Vagina (tissue), 2 donors: ENCODE measurements around the gene ADGRL3. TPM values are rescaled to one million over a fixed set of nuclear protein-coding genes. Genes with fewer than 3 reads are reported as not detected.

ENCODE experiments used
- DNase-seq, 2 donors: peaks; one replicate each; pipeline ENCODE4 v3.0.0-alpha.2; 2017; ENCODE audit errors: extremely low spot score in 2 of 2
- H3K27ac ChIP-seq: fragments of 200-600 bp; sonication (generic); one replicate; pipeline ENCODE4 v1.5.1; 2019
- H3K27me3 ChIP-seq: fragments of 200-600 bp; sonication (generic); one replicate; pipeline ENCODE4 v1.5.1; 2019
- H3K36me3 ChIP-seq, 2 donors: fragments of 200-600 bp; sonication (generic); one replicate each; pipeline ENCODE4 v1.5.1; 2017 to 2019
- H3K4me1 ChIP-seq: fragments of 200-600 bp; sonication (generic); one replicate; pipeline ENCODE4 v1.5.1; 2019
- H3K4me3 ChIP-seq, 2 donors: fragments of 200-600 bp; sonication (generic); 1 replicate in 1 of 2; 2 replicates in 1 of 2; pipeline ENCODE4 v1.5.1; 2016 to 2019
- H3K9me3 ChIP-seq: fragments of 200-600 bp; sonication (generic); one replicate; pipeline ENCODE4 v1.5.1; 2019
- CTCF ChIP-seq, 3 experiments: fragments of 450-650 bp in 2 of 3; fragments of 200-600 bp in 1 of 3; sonication (generic) in 1 of 3; IDR thresholded peaks; one replicate each; pipeline ENCODE4 v1.5.1; 2017 to 2019; ENCODE audit warnings: antibody characterized with exemption in 3 of 3, mild to moderate bottlenecking in 2 of 3, moderate library complexity in 2 of 3
- POLR2A ChIP-seq, 2 donors: fragments of 450-650 bp; IDR thresholded peaks; one replicate each; pipeline ENCODE4 v1.6.1; 2017; ENCODE audit warnings: antibody characterized with exemption in 2 of 2, mild to moderate bottlenecking in 2 of 2, moderate library complexity in 2 of 2
- POLR2AphosphoS5 ChIP-seq, 2 donors: sonication (generic); formaldehyde crosslinking; IDR thresholded peaks; one replicate each; pipeline ENCODE4 v1.9.0; 2017; ENCODE audit warnings: antibody characterized with exemption in 2 of 2, mild to moderate bottlenecking in 2 of 2, low read depth in 1 of 2; ENCODE audit not compliant: insufficient read depth in 1 of 2
- intact Hi-C: fragments of 100-400 bp; cut with DNase I; formaldehyde crosslinking; loops from one replicate; pipeline ENCODE4 v1.15.1; 2023
- total RNA-seq: library from RNA; depleted of rRNA; stranded (reverse); fragments of >200 nt; gene quantifications from one replicate; pipeline ENCODE4 v1.2.3, GENCODE V29; 2016

The ADGRL3 gene
- total RNA-seq, 1 donor from 2014 or later: 16.9 TPM

GRCh38 chr4:61783050-61783449 is 582.9 kb downstream of the ADGRL3 start:
- no peak for DNase-seq
- Histone ChIP-seq H3K27ac (no peak overlapping the region), H3K27me3 (no peaks in the 10 kb centered on the region), H3K4me1 (no peaks in the 10 kb centered on the region), H3K36me3 (no peaks in the 10 kb centered on the region), H3K9me3 (no peaks in the 10 kb centered on the region), H3K4me3 (no peak overlapping the region)
- no peak for TF ChIP-seq POLR2A (IDR thresholded peaks at IDR 0.05)
- intact Hi-C loops: no loop called here

GRCh38 chr4:61785761-61786160 is 585.6 kb downstream of the ADGRL3 start:
- intact Hi-C loops: no loop called here
- TF ChIP-seq CTCF (IDR thresholded peaks at IDR 0.05): no peak
- TF ChIP-seq POLR2A (IDR thresholded peaks at IDR 0.05): no peak
- TF ChIP-seq POLR2AphosphoS5 (IDR thresholded peaks at IDR 0.05; ENCODE audit: insufficient read depth in 1 of 2, low read depth in 1 of 2): no peak
- no peak for DNase-seq

DNA sequence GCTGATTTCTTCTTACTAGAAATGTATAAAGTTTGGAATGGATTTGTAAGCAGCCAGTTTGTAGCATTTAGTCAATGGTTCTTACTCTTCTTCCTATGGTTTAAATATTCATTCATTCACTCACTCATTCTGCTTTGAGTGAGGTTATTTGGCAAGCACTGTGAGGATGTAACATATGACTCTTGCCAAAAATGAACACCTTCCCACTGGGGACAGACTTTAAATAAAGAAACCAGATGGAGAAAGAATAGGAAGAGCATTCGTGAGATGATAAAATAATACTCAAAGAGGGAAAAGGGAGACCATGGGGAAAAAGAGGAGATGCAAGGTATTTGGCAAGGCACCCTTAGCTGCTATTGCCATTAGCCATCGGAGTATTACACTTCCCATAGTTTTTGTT is 586.1 kb downstream of the ADGRL3 start:
- H3K27me3 ChIP-seq: no peaks in the 10 kb centered on the region
- H3K27ac ChIP-seq: no peak overlapping the region
- no peaks in the 10 kb centered on the region for H3K4me1 ChIP-seq
- intact Hi-C loops: no loop called here
- no peak for TF ChIP-seq POLR2AphosphoS5 (IDR thresholded peaks at IDR 0.05; ENCODE audit: insufficient read depth in 1 of 2, low read depth in 1 of 2)
- no peak for TF ChIP-seq POLR2A (IDR thresholded peaks at IDR 0.05)
- no peak for TF ChIP-seq CTCF (IDR thresholded peaks at IDR 0.05)
- DNase-seq: no peak
- no peaks in the 10 kb centered on the region for H3K36me3 ChIP-seq
- no peaks in the 10 kb centered on the region for H3K9me3 ChIP-seq
- H3K4me3 ChIP-seq: no peak overlapping the region

More at GRCh38 chr4:61785761-61786160, 585.6 kb downstream of the ADGRL3 start:
- H3K9me3 ChIP-seq: no peaks in the 10 kb centered on the region
- no peak overlapping the region for H3K27ac ChIP-seq
- H3K36me3 ChIP-seq: no peaks in the 10 kb centered on the region
- no peaks in the 10 kb centered on the region for H3K27me3 ChIP-seq
- no peaks in the 10 kb centered on the region for H3K4me1 ChIP-seq
- H3K4me3 ChIP-seq: no peak overlapping the region

DNA sequence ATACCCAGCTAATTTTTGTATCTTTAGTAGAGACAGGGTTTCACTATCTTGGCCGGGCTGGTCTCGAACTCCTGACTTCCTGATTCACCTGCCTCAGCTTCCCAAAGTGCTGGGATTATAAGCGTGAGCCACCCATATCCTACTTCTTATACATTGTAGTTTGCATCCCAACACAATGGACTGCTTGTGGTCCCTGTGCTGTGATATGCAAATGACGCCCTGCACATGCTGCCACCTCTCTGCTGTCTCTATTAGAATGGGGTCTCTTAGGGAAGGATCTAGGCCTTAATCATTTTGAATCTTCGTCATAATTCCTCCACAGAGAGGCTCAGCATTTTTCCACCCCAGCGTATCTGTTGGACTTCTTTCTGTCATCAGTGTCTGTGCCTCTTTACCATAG is 595.9 kb downstream of the ADGRL3 start:
- intact Hi-C loops: no loop called here
- no peak for DNase-seq
- TF ChIP-seq POLR2A (IDR thresholded peaks at IDR 0.05): no peak
- no peak for TF ChIP-seq CTCF (IDR thresholded peaks at IDR 0.05)
- no peak for TF ChIP-seq POLR2AphosphoS5 (IDR thresholded peaks at IDR 0.05; ENCODE audit: insufficient read depth in 1 of 2, low read depth in 1 of 2)

GRCh38 chr4:61799794-61800193 is 599.7 kb downstream of the ADGRL3 start:
- Histone ChIP-seq H3K27ac (no peak overlapping the region), H3K4me3 (no peak overlapping the region), H3K9me3 (no peaks in the 10 kb centered on the region), H3K36me3 (no peaks in the 10 kb centered on the region), H3K4me1 (no peaks in the 10 kb centered on the region), H3K27me3 (no peaks in the 10 kb centered on the region)
- intact Hi-C loops: no loop called here
- no peak for TF ChIP-seq POLR2AphosphoS5 (IDR thresholded peaks at IDR 0.05; ENCODE audit: insufficient read depth in 1 of 2, low read depth in 1 of 2)
- no peak for TF ChIP-seq POLR2A (IDR thresholded peaks at IDR 0.05)
- no peak for TF ChIP-seq CTCF (IDR thresholded peaks at IDR 0.05)
- no peak for DNase-seq

More for the DNA sequence above, 595.9 kb downstream of the ADGRL3 start:
- no peaks in the 10 kb centered on the region for H3K4me1 ChIP-seq
- no peaks in the 10 kb centered on the region for H3K27me3 ChIP-seq
- H3K4me3 ChIP-seq: no peak overlapping the region
- H3K9me3 ChIP-seq: no peaks in the 10 kb centered on the region
- H3K36me3 ChIP-seq: no peaks in the 10 kb centered on the region
- no peak overlapping the region for H3K27ac ChIP-seq

DNA sequence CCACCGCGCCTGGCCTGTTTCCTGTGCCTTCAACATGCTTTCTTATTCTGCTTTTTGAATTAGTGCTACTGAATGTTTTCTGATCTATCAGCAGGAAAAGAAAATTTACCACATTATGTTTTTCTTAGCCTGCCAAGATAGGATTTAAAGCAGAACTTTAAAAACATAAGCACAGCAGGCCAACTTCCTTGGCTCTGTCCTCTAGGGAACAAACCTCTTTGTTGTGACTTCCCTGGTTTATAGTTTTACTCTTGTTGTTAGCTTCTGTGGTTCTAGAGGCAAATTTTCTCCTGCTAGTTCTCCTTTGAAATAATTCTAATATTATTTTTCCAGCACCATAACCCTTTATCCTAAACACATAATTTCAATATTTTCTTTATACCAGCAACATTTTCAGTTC is 605.1 kb downstream of the ADGRL3 start:
- TF ChIP-seq POLR2A (IDR thresholded peaks at IDR 0.05) (no peak), CTCF (IDR thresholded peaks at IDR 0.05) (no peak), POLR2AphosphoS5 (IDR thresholded peaks at IDR 0.05; ENCODE audit: insufficient read depth in 1 of 2, low read depth in 1 of 2) (no peak)
- Histone ChIP-seq H3K27ac (no peak overlapping the region), H3K36me3 (no peaks in the 10 kb centered on the region), H3K27me3 (no peaks in the 10 kb centered on the region), H3K4me3 (no peak overlapping the region), H3K4me1 (no peaks in the 10 kb centered on the region), H3K9me3 (no peaks in the 10 kb centered on the region)
- no peak for DNase-seq
- intact Hi-C loops: no loop called here
